ENCODE results near the gene ACER1.

- TF ChIP-seq, protein P1, sequence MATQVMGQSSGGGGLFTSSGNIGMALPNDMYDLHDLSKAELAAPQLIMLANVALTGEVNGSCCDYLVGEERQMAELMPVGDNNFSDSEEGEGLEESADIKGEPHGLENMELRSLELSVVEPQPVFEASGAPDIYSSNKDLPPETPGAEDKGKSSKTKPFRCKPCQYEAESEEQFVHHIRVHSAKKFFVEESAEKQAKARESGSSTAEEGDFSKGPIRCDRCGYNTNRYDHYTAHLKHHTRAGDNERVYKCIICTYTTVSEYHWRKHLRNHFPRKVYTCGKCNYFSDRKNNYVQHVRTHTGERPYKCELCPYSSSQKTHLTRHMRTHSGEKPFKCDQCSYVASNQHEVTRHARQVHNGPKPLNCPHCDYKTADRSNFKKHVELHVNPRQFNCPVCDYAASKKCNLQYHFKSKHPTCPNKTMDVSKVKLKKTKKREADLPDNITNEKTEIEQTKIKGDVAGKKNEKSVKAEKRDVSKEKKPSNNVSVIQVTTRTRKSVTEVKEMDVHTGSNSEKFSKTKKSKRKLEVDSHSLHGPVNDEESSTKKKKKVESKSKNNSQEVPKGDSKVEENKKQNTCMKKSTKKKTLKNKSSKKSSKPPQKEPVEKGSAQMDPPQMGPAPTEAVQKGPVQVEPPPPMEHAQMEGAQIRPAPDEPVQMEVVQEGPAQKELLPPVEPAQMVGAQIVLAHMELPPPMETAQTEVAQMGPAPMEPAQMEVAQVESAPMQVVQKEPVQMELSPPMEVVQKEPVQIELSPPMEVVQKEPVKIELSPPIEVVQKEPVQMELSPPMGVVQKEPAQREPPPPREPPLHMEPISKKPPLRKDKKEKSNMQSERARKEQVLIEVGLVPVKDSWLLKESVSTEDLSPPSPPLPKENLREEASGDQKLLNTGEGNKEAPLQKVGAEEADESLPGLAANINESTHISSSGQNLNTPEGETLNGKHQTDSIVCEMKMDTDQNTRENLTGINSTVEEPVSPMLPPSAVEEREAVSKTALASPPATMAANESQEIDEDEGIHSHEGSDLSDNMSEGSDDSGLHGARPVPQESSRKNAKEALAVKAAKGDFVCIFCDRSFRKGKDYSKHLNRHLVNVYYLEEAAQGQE (IDR thresholded peaks at IDR 0.05; ENCODE audit: insufficient read depth in 1 of 2, low read depth in 2 of 2, low read length in 2 of 2), result no peak
- TF ChIP-seq POLR2AphosphoS5 (IDR thresholded peaks at IDR 0.05; ENCODE audit: low read depth, low read length) (no peak), TAF1 (IDR thresholded peaks at IDR 0.05; ENCODE audit: borderline replicate concordance, insufficient read depth, low read length) (no peak)
Measured at GRCh38 chr19:6259312-6259861, 74.0 kb downstream of the ACER1 start.
